GM12872 (cell line): Measurements from ENCODE around the gene MNX1.

Source experiments
- CTCF ChIP-seq: IDR thresholded peaks from 3 replicates; pipeline ENCODE4 v1.5.1; 2011; ENCODE audit warnings: low read depth, mild to moderate bottlenecking, low read length, moderate library complexity; ENCODE audit not compliant: insufficient read depth

MNX1 gene

DNA sequence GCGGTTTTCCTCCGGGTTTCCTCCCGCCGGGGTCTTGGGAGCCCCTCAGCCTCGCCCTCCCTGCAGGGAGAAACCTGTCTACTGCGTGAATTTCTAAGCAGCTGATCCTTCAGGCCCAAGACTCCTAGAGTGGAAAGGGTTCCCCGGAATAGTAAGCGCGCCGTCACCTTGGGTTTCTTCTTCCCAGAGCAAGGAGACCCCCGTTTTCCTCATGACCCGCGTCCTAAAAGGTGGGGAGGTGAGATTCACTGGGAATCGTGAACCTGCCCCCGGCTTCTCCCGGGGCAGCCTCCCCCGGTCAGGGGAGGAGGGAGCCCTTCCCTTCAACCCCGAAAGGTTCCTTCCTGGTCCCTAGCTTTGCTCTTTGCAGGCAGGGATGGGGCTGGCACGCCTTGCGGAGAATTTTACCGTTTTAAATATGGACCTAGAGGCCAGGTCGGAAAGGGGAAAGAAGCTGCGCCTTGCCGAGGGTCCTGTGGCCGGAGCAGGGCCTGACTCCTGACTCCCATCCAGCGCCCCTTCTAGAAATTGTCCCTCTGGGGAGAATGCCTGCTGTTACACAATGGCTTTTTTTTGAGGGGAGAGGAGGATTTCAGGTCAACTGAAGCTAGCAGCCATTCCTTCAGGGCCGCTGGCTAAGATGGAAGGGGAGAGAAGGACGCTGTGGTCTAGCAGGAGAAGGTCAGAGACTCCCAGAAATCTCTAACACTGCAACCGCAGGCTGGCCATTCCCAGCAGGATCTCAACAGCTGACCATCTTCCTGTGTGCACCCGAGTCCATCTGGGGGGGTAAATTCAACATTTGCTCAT lies 11.6 kb upstream of the MNX1 start:
- no peak for TF ChIP-seq CTCF

GRCh38 chr7:157021071-157021870 lies 10.8 kb upstream of the MNX1 start:
- TF ChIP-seq CTCF, result no peak

- no peak for TF ChIP-seq CTCF
Measured at GRCh38 chr7:157020514-157021070, 10.1 kb upstream of the MNX1 start.

DNA sequence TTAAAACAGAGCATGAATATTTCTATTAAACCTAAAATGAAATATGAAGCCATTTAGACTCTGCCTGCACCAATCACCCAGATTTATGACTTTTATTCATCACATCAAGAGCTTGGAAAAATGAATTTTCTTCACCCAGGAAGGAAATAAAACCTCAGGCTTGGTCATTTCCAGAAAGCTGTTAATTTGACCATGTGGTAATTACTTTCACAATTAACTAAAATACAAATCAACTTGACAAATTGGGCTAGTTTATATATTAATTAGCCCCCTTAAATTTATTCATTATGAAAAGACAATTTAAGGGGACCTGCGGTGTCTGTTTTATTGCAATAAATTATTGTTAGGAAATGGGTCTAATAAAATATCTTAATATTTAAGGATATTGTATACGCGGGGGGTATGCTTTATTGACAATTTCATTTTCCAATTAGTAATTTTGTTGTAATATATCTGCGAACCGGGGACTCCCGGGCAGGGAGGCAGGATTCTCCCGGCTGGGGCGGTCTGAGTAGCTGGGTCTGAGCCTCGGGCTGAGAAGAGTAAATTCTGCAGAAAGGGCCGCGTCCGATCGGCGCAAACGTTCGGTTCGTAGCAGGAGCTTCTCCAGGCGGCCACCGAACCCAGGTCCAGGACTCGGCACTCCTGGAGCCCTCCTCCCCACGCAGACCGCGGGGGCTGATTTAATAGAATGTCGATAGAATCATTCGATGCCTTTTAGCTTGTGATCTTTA lies 9.4 kb upstream of the MNX1 start:
- no peak for TF ChIP-seq CTCF

GRCh38 chr7:157018997-157019608 lies 8.6 kb upstream of the MNX1 start:
- no peak for TF ChIP-seq CTCF

DNA sequence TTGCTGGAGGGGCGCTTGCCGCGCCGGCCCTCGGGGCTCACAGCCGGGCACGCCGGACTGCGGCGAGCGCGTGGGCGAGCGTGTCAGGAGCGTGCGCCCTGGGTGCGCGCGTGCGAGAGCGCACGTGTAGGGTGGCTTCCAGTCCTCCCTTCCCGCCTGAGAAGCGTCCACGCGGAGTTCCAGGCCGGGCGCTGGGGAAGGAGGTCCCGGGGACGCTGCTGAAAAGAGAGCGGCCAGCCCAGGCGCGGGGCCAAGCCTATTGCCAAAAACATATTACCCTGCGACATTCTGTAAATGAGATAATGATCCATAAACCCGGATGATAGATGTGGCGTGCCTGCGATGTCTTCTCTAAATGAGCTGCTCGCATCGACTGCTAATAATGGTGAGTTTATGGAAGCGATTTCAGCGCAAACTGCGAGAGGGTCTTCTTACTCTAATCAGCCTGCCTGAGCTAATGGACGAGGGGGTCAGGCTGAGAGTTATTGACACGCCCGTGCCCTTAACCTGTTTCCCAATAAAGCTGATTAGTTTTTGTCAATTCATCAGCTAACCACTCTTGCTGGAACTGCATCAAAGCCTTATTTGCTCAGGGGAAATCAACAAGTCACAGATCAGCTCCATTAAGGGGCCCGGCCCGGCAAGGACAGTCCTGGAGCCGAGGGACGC lies 8.0 kb upstream of the MNX1 start:
- TF ChIP-seq CTCF, result no peak
